ENCODE measurements around the gene AWAT2. TPM values are rescaled to one million over a fixed set of nuclear protein-coding genes. Genes with fewer than 3 reads are reported as not detected.

AWAT2 gene
- total and polyA plus RNA-seq, 2 experiments from 2014 or later = not detected

- no peak overlapping the region for H3K4me2 ChIP-seq
- no peak overlapping the region for H3K27ac ChIP-seq
- H2AFZ ChIP-seq = no peak overlapping the region
- 85% methylated on average over 2 of the region's 2 CpGs for WGBS (ENCODE audit: low lambda C conversion rate, missing lambda C conversion rate)
- no peaks in the 10 kb centered on the region for H4K20me1 ChIP-seq (ENCODE audit: insufficient read depth, poor library complexity, severe bottlenecking)
- H3K36me3 ChIP-seq (replicated peaks; ENCODE audit: insufficient read depth, low read depth) = no peaks in the 10 kb centered on the region
- no peak for DNase-seq (ENCODE audit: low spot score)
- no peak overlapping the region for H3K4me3 ChIP-seq
- no peaks in the 10 kb centered on the region for H3K27me3 ChIP-seq
- TF ChIP-seq EZH2 (IDR thresholded peaks at IDR 0.05; ENCODE audit: borderline replicate concordance) (no peak), CTCF (IDR thresholded peaks at IDR 0.05; ENCODE audit: poor library complexity) (no peak), EZH2phosphoT487 (IDR thresholded peaks at IDR 0.05; ENCODE audit: low read depth, severe bottlenecking, unreplicated experiment) (no peak)
- no peaks in the 10 kb centered on the region for H3K79me2 ChIP-seq
- H3K4me1 ChIP-seq (ENCODE audit: insufficient read depth) = no peaks in the 10 kb centered on the region
- no peaks in the 10 kb centered on the region for H3K9me2 ChIP-seq (replicated peaks; ENCODE audit: insufficient read depth)
- H3K9me3 ChIP-seq (ENCODE audit: low read depth) = no peaks in the 10 kb centered on the region
Observed at GRCh38 chrX:70039758-70040157, 10.0 kb downstream of the AWAT2 start.

- no peak overlapping the region for H2AFZ ChIP-seq
- DNase-seq (ENCODE audit: low spot score) = no peak
- H3K36me3 ChIP-seq (replicated peaks; ENCODE audit: insufficient read depth, low read depth) = no peaks in the 10 kb centered on the region
- H4K20me1 ChIP-seq (ENCODE audit: insufficient read depth, poor library complexity, severe bottlenecking) = no peaks in the 10 kb centered on the region
- no peaks in the 10 kb centered on the region for H3K27me3 ChIP-seq
- no peak overlapping the region for H3K4me2 ChIP-seq
- H3K9me3 ChIP-seq (ENCODE audit: low read depth) = no peaks in the 10 kb centered on the region
- H3K9me2 ChIP-seq (replicated peaks; ENCODE audit: insufficient read depth) = no peaks in the 10 kb centered on the region
- no peak overlapping the region for H3K27ac ChIP-seq
- no peak overlapping the region for H3K4me3 ChIP-seq
- no peaks in the 10 kb centered on the region for H3K79me2 ChIP-seq
- 93% methylated on average over 1 of the region's 1 CpG for WGBS (ENCODE audit: low lambda C conversion rate, missing lambda C conversion rate)
- no peaks in the 10 kb centered on the region for H3K4me1 ChIP-seq (ENCODE audit: insufficient read depth)
- TF ChIP-seq CTCF (IDR thresholded peaks at IDR 0.05; ENCODE audit: poor library complexity) (no peak), EZH2phosphoT487 (IDR thresholded peaks at IDR 0.05; ENCODE audit: low read depth, severe bottlenecking, unreplicated experiment) (no peak), EZH2 (IDR thresholded peaks at IDR 0.05; ENCODE audit: borderline replicate concordance) (no peak)
Observed at GRCh38 chrX:70038951-70039350, 10.8 kb downstream of the AWAT2 start.

- Histone ChIP-seq H3K36me3 (replicated peaks; ENCODE audit: insufficient read depth, low read depth) (no peaks in the 10 kb centered on the region), H3K9me3 (ENCODE audit: low read depth) (no peaks in the 10 kb centered on the region), H3K9me2 (replicated peaks; ENCODE audit: insufficient read depth) (no peaks in the 10 kb centered on the region), H3K4me3 (no peak overlapping the region), H3K79me2 (no peaks in the 10 kb centered on the region), H3K4me1 (ENCODE audit: insufficient read depth) (no peaks in the 10 kb centered on the region), H4K20me1 (ENCODE audit: insufficient read depth, poor library complexity, severe bottlenecking) (no peaks in the 10 kb centered on the region), H3K27ac (no peak overlapping the region), H3K27me3 (no peaks in the 10 kb centered on the region), H2AFZ (no peak overlapping the region), H3K4me2 (no peak overlapping the region)
- DNase-seq (ENCODE audit: low spot score) = no peak
- TF ChIP-seq EZH2 (IDR thresholded peaks at IDR 0.05; ENCODE audit: borderline replicate concordance) (no peak), EZH2phosphoT487 (IDR thresholded peaks at IDR 0.05; ENCODE audit: low read depth, severe bottlenecking, unreplicated experiment) (no peak), CTCF (IDR thresholded peaks at IDR 0.05; ENCODE audit: poor library complexity) (no peak)
- WGBS (ENCODE audit: low lambda C conversion rate, missing lambda C conversion rate) = 74% methylated on average over 2 of the region's 2 CpGs
Observed at GRCh38 chrX:70038515-70038914, 11.2 kb downstream of the AWAT2 start.

GRCh38 chrX:70034646-70035045 is 15.1 kb downstream of the AWAT2 start:
- H3K79me2 ChIP-seq = no peaks in the 10 kb centered on the region
- H4K20me1 ChIP-seq (ENCODE audit: insufficient read depth, poor library complexity, severe bottlenecking) = no peaks in the 10 kb centered on the region
- no peak for DNase-seq (ENCODE audit: low spot score)
- no peak overlapping the region for H3K4me2 ChIP-seq
- H3K36me3 ChIP-seq (replicated peaks; ENCODE audit: insufficient read depth, low read depth) = no peaks in the 10 kb centered on the region
- H3K27me3 ChIP-seq = no peaks in the 10 kb centered on the region
- no peak for TF ChIP-seq EZH2 (IDR thresholded peaks at IDR 0.05; ENCODE audit: borderline replicate concordance)
- TF ChIP-seq EZH2phosphoT487 (IDR thresholded peaks at IDR 0.05; ENCODE audit: low read depth, severe bottlenecking, unreplicated experiment) = no peak
- no peak for TF ChIP-seq CTCF (IDR thresholded peaks at IDR 0.05; ENCODE audit: poor library complexity)
- no peaks in the 10 kb centered on the region for H3K4me1 ChIP-seq (ENCODE audit: insufficient read depth)
- no peaks in the 10 kb centered on the region for H3K9me3 ChIP-seq (ENCODE audit: low read depth)
- H2AFZ ChIP-seq = no peak overlapping the region
- no peak overlapping the region for H3K4me3 ChIP-seq
- no peaks in the 10 kb centered on the region for H3K9me2 ChIP-seq (replicated peaks; ENCODE audit: insufficient read depth)
- WGBS (ENCODE audit: low lambda C conversion rate, missing lambda C conversion rate) = 62% methylated on average over 4 of the region's 4 CpGs
- no peak overlapping the region for H3K27ac ChIP-seq
